H9 (cell line): ENCODE data around the gene TXLNG. TPM values are rescaled to one million over a fixed set of nuclear protein-coding genes. Genes with fewer than 3 reads are reported as not detected.

Experiments used
- DNase-seq: peaks from one replicate; pipeline ENCODE4 v3.0.0-alpha.2; 2017
- H2AFZ ChIP-seq: one replicate; pipeline ENCODE4 v1.6.1; 2013; ENCODE audit warnings: mild to moderate bottlenecking, low read length, control low read depth, moderate library complexity
- H2AK5ac ChIP-seq: 2 replicates; pipeline ENCODE4 v1.6.1; 2013; ENCODE audit warnings: low read length, control low read depth, mixed read lengths; ENCODE audit not compliant: insufficient read length
- H2BK120ac ChIP-seq: one replicate; pipeline ENCODE4 v1.6.1; 2013; ENCODE audit warnings: low read depth, mild to moderate bottlenecking, low read length, control low read depth, inconsistent platforms; ENCODE audit not compliant: poor library complexity, severe bottlenecking
- H2BK12ac ChIP-seq: 2 replicates; pipeline ENCODE4 v1.6.1; 2013; ENCODE audit warnings: low read length, control low read depth, mixed read lengths, low read depth; ENCODE audit not compliant: insufficient read length
- H2BK15ac ChIP-seq: 2 replicates; pipeline ENCODE4 v1.6.1; 2013; ENCODE audit warnings: low read depth, low read length, control low read depth
- H2BK20ac ChIP-seq: one replicate; pipeline ENCODE4 v1.6.1; 2013; ENCODE audit warnings: low read depth, mild to moderate bottlenecking, low read length, control low read depth, inconsistent platforms; ENCODE audit not compliant: poor library complexity, severe bottlenecking
- H2BK5ac ChIP-seq: 2 replicates; pipeline ENCODE4 v1.6.1; 2013; ENCODE audit warnings: low read length, control low read depth, mixed read lengths; ENCODE audit not compliant: insufficient read length
- H3K14ac ChIP-seq: 2 replicates; pipeline ENCODE4 v1.6.1; 2013; ENCODE audit warnings: low read length, control low read depth; ENCODE audit not compliant: insufficient read depth
- H3K18ac ChIP-seq: 2 replicates; pipeline ENCODE4 v1.6.1; 2013; ENCODE audit warnings: low read depth, mild to moderate bottlenecking, mixed read lengths, low read length, control low read depth; ENCODE audit not compliant: insufficient read length
- H3K23ac ChIP-seq: 2 replicates; pipeline ENCODE4 v1.6.1; 2013; ENCODE audit warnings: low read length, control low read depth, mixed read lengths, low read depth; ENCODE audit not compliant: insufficient read length
- H3K23me2 ChIP-seq: 2 replicates; pipeline ENCODE4 v1.6.1; 2013; ENCODE audit warnings: low read depth, mild to moderate bottlenecking, mixed read lengths, low read length, control low read depth; ENCODE audit not compliant: insufficient read length, poor library complexity, severe bottlenecking
- H3K27ac ChIP-seq: 2 replicates; pipeline ENCODE4 v1.5.1; 2013; ENCODE audit warnings: low read length, control low read depth, mixed read lengths, low read depth; ENCODE audit not compliant: insufficient read length
- H3K27me3 ChIP-seq: 2 replicates; pipeline ENCODE4 v1.6.1; 2013; ENCODE audit warnings: low read length, control low read depth, inconsistent platforms; ENCODE audit not compliant: insufficient read depth
- H3K4ac ChIP-seq: 2 replicates; pipeline ENCODE4 v1.6.1; 2013; ENCODE audit warnings: low read depth, mild to moderate bottlenecking, control low read depth, inconsistent platforms, low read length, moderate library complexity
- H3K4me1 ChIP-seq: 2 replicates; pipeline ENCODE4 v1.6.1; 2013; ENCODE audit warnings: low read length, control low read depth, inconsistent platforms; ENCODE audit not compliant: insufficient read depth
- H3K4me2 ChIP-seq: 2 replicates; pipeline ENCODE4 v1.6.1; 2013; ENCODE audit warnings: low read length, control low read depth, mixed read lengths; ENCODE audit not compliant: insufficient read length, insufficient read depth
- H3K56ac ChIP-seq: 2 replicates; pipeline ENCODE4 v1.6.1; 2013; ENCODE audit warnings: low read depth, mild to moderate bottlenecking, mixed read lengths, low read length, control low read depth; ENCODE audit not compliant: insufficient read length
- H3K79me1 ChIP-seq: 2 replicates; pipeline ENCODE4 v1.6.1; 2013; ENCODE audit warnings: low read depth, mild to moderate bottlenecking, moderate library complexity, low read length, control low read depth, inconsistent platforms; ENCODE audit not compliant: insufficient read depth, poor library complexity, severe bottlenecking
- H3K79me2 ChIP-seq: 2 replicates; pipeline ENCODE4 v1.6.1; 2013; ENCODE audit warnings: low read length, control low read depth, inconsistent platforms; ENCODE audit not compliant: insufficient read depth
- H3K9ac ChIP-seq: 2 replicates; pipeline ENCODE4 v1.6.1; 2013; ENCODE audit warnings: low read length, control low read depth, mixed read lengths; ENCODE audit not compliant: insufficient read length; ENCODE audit errors: extremely low read depth
- H3K9me3 ChIP-seq: one replicate; pipeline ENCODE4 v1.6.1; 2013; ENCODE audit warnings: low read depth, low read length, inconsistent platforms; ENCODE audit not compliant: control insufficient read depth
- H3T11ph ChIP-seq: one replicate; pipeline ENCODE4 v1.6.1; 2013; ENCODE audit warnings: mild to moderate bottlenecking, low read length, control low read depth, inconsistent platforms
- H4K20me1 ChIP-seq: one replicate; pipeline ENCODE4 v1.6.1; 2013; ENCODE audit not compliant: control insufficient read depth, insufficient read length, insufficient read depth
- H4K5ac ChIP-seq: 2 replicates; pipeline ENCODE4 v1.6.1; 2013; ENCODE audit warnings: low read depth, mild to moderate bottlenecking, mixed read lengths, low read length, control low read depth; ENCODE audit not compliant: insufficient read length
- H4K8ac ChIP-seq: replicated peaks from 2 replicates; pipeline ENCODE4 v1.6.1; 2013; ENCODE audit warnings: low read length, control low read depth, mixed read lengths, low read depth; ENCODE audit not compliant: insufficient read length
- H4K91ac ChIP-seq: 2 replicates; pipeline ENCODE4 v1.6.1; 2013; ENCODE audit warnings: low read depth, mild to moderate bottlenecking, moderate library complexity, mixed read lengths, low read length, control low read depth; ENCODE audit not compliant: insufficient read length
- H3K27ac Mint-ChIP-seq, 3 experiments: 2 replicates in 2 of 3; 3 replicates in 1 of 3; pipeline ENCODE4 v1.8.0; 2020 to 2021; ENCODE audit warnings: mixed read lengths in 3 of 3, mild to moderate bottlenecking in 1 of 3, moderate library complexity in 1 of 3
- H3K27me3 Mint-ChIP-seq: 2 replicates; pipeline ENCODE4 v1.8.0; 2021; ENCODE audit warnings: low read depth, mild to moderate bottlenecking, moderate library complexity, mixed read lengths
- H3K36me3 Mint-ChIP-seq, 3 experiments: 2 replicates in 2 of 3; 3 replicates in 1 of 3; pipeline ENCODE4 v1.8.0; 2020 to 2021; ENCODE audit warnings: low read depth in 3 of 3, mixed read lengths in 3 of 3; ENCODE audit not compliant: insufficient read depth in 1 of 3
- H3K4me1 Mint-ChIP-seq, 2 experiments: 2 replicates each; pipeline ENCODE4 v1.8.0; 2020; ENCODE audit warnings: mixed read lengths in 2 of 2
- H3K4me3 Mint-ChIP-seq, 2 experiments: 2 replicates in 1 of 2; 3 replicates in 1 of 2; pipeline ENCODE4 v1.8.0; 2020 to 2021; ENCODE audit warnings: mild to moderate bottlenecking in 2 of 2, mixed read lengths in 2 of 2, moderate library complexity in 1 of 2
- H3K9me3 Mint-ChIP-seq, 2 experiments: 2 replicates in 1 of 2; 3 replicates in 1 of 2; pipeline ENCODE4 v1.8.0; 2020; ENCODE audit warnings: mild to moderate bottlenecking in 2 of 2, mixed read lengths in 2 of 2, moderate library complexity in 1 of 2
- WGBS: extraction: QIAGEN DNeasy Blood & Tissue Kit; methylation state at CpG from one replicate; pipeline ENCODE4 v1.1.7; 2013; ENCODE audit warnings: missing lambda C conversion rate, low lambda C conversion rate, mixed read lengths; ENCODE audit not compliant: insufficient read length; ENCODE audit errors: extremely low coverage; 5-methylcytosine and 5-hydroxymethylcytosine counted together
- total RNA-seq: library from RNA; stranded (reverse); gene quantifications from 2 replicates; pipeline ENCODE4 v1.2.1, GENCODE V29; 2021
- TF ChIP-seq, protein P1 (sequence below): fragments of 200-600 bp; sonication (generic); conservative IDR thresholded peaks from 3 replicates; pipeline ENCODE4 v1.8.0; 2021; ENCODE audit warnings: antibody characterized with exemption, mild to moderate bottlenecking

TXLNG gene
- total RNA-seq, 1 experiment from 2014 or later = 90.7 TPM

DNA sequence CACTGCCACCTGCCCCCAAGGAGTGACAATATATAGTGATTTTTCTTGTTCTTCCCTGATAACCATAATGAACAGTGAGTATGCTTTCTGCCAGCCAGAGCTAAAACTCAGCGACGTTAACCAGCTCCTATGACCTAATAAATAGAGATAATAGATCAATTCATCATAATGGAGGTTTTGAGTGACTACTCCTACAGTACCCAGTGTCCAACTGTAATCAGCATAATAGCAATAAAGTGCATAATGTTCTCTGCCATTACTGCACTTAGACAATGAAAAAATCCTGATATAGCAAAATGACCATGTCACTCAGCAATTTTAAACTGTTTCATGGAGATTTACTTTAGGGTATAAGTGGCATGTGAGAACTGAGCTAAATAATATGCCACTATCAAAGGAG lies 20.7 kb upstream of the TXLNG start:
- Histone ChIP-seq H4K5ac (no peak overlapping the region), H3K9ac (no peak overlapping the region), H3K23ac (no peak overlapping the region), H2AK5ac (no peak overlapping the region), H3K4me2 (no peak overlapping the region), H2BK12ac (no peak overlapping the region), H4K8ac (no peak overlapping the region), H3K27ac (no peak overlapping the region), H3T11ph (no peak overlapping the region), H3K79me2 (no peaks in the 10 kb centered on the region), H2BK120ac (no peak overlapping the region), H2AFZ (no peak overlapping the region), H3K56ac (no peak overlapping the region), H4K20me1 (no peaks in the 10 kb centered on the region), H4K91ac (no peak overlapping the region), H3K9me3 (no peaks in the 10 kb centered on the region), H2BK20ac (no peak overlapping the region), H2BK5ac (no peak overlapping the region), H3K4ac (no peak overlapping the region), H3K27me3 (no peaks in the 10 kb centered on the region), H3K23me2 (no peaks in the 10 kb centered on the region), H3K79me1 (no peaks in the 10 kb centered on the region), H2BK15ac (no peak overlapping the region), H3K4me1 (peaks cover 3% of the 10 kb centered on the region; the same call in 1 of the 2 replicates), H3K14ac (no peak overlapping the region), H3K18ac (no peak overlapping the region)
- Mint-ChIP-seq H3K4me3 (no peak overlapping the region), H3K27ac (peak overlapping the region in 2 of 3 experiments; percentile 23 to 84; a peak in 3 of 7 replicates), H3K27me3 (no peaks in the 10 kb centered on the region), H3K36me3 (peaks cover 8 to 22% (median 16%) of the 10 kb centered on the region in 3 experiments), H3K9me3 (peaks cover 8 to 12% of the 10 kb centered on the region in 2 experiments), H3K4me1 (peaks cover 18 to 33% of the 10 kb centered on the region in 2 experiments)
- no peak for DNase-seq
- TF ChIP-seq, protein P1, sequence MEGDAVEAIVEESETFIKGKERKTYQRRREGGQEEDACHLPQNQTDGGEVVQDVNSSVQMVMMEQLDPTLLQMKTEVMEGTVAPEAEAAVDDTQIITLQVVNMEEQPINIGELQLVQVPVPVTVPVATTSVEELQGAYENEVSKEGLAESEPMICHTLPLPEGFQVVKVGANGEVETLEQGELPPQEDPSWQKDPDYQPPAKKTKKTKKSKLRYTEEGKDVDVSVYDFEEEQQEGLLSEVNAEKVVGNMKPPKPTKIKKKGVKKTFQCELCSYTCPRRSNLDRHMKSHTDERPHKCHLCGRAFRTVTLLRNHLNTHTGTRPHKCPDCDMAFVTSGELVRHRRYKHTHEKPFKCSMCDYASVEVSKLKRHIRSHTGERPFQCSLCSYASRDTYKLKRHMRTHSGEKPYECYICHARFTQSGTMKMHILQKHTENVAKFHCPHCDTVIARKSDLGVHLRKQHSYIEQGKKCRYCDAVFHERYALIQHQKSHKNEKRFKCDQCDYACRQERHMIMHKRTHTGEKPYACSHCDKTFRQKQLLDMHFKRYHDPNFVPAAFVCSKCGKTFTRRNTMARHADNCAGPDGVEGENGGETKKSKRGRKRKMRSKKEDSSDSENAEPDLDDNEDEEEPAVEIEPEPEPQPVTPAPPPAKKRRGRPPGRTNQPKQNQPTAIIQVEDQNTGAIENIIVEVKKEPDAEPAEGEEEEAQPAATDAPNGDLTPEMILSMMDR = no peak
- WGBS = no CpG with 5 or more reads among the region's 2 CpGs
